Stomach (tissue), 4 donors: Measurements from ENCODE around the gene SNRNP25.

Experiments
- CTCF ChIP-seq, 7 experiments: fragments of 450-650 bp in 4 of 7; fragments of 200-600 bp in 3 of 7; sonication (generic) in 3 of 7; IDR thresholded peaks; one replicate each; pipeline ENCODE4 v1.5.1; 2016 to 2019; ENCODE audit warnings: antibody characterized with exemption in 7 of 7, control low read depth in 2 of 7, mild to moderate bottlenecking in 1 of 7
- EP300 ChIP-seq: sonication (generic); formaldehyde crosslinking; IDR thresholded peaks from one replicate; pipeline ENCODE4 v1.6.1; 2017; ENCODE audit warnings: antibody characterized with exemption
- POLR2A ChIP-seq, 4 donors: fragments of 450-650 bp; IDR thresholded peaks; one replicate each; pipeline ENCODE4 v1.6.1; 2016; ENCODE audit warnings: antibody characterized with exemption in 4 of 4, control low read depth in 2 of 4, mild to moderate bottlenecking in 1 of 4, moderate library complexity in 1 of 4
- POLR2AphosphoS5 ChIP-seq, 3 donors: sonication (generic); formaldehyde crosslinking; IDR thresholded peaks; one replicate each; pipeline ENCODE4 v1.6.1; 2016; ENCODE audit warnings: antibody characterized with exemption in 3 of 3

- no peak for TF ChIP-seq CTCF (IDR thresholded peaks at IDR 0.05)
- TF ChIP-seq POLR2AphosphoS5 (IDR thresholded peaks at IDR 0.05) = peak in 1 of 3 donors; percentile 22
- TF ChIP-seq POLR2A (IDR thresholded peaks at IDR 0.05) = no peak
- TF ChIP-seq EP300 = no peak
Observed at GRCh38 chr16:71540-72401, 18.1 kb downstream of the SNRNP25 start.
